GM12878 (cell line): ENCODE measurements around the gene ANGPTL4. TPM values are rescaled to one million over a fixed set of nuclear protein-coding genes. Genes with fewer than 3 reads are reported as not detected.

Experiments
- CUX1 ChIP-seq: IDR thresholded peaks from 2 replicates; pipeline ENCODE4 v1.6.1; 2012; ENCODE audit warnings: improper control_type of control experiment, low read depth, low read length; ENCODE audit not compliant: insufficient replicate concordance
- HDAC6 ChIP-seq: fragments of 200-600 bp; sonication (generic); IDR thresholded peaks from one replicate; pipeline ENCODE4 v1.8.0; 2017; ENCODE audit warnings: antibody characterized with exemption; ENCODE audit not compliant: unreplicated experiment
- MLLT1 ChIP-seq: fragments of 450-650 bp; IDR thresholded peaks from 2 replicates; pipeline ENCODE4 v1.6.1; 2016; ENCODE audit warnings: mild to moderate bottlenecking
- MTA3 ChIP-seq: IDR thresholded peaks from 2 replicates; pipeline ENCODE4 v1.6.1; 2012; ENCODE audit warnings: low read length, inconsistent platforms, borderline replicate concordance
- NRF1 ChIP-seq: conservative IDR thresholded peaks from 2 replicates; pipeline ENCODE4 v1.6.1; 2011; ENCODE audit warnings: mild to moderate bottlenecking, low read depth, low read length, improper control_type of control experiment
- SP1 ChIP-seq: IDR thresholded peaks from one replicate; pipeline ENCODE4 v1.6.1; 2011; ENCODE audit warnings: low read depth, low read length
- SRF ChIP-seq, 2 experiments: IDR thresholded peaks; 2 replicates each; pipeline ENCODE4 v1.6.1; 2011; ENCODE audit warnings: low read depth in 2 of 2, low read length in 2 of 2, mild to moderate bottlenecking in 1 of 2, moderate library complexity in 1 of 2
- STAT3 ChIP-seq: IDR thresholded peaks from 2 replicates; pipeline ENCODE4 v1.6.1; 2011; ENCODE audit warnings: low read depth, low read length, improper control_type of control experiment
- TCF12 ChIP-seq: IDR thresholded peaks from 2 replicates; pipeline ENCODE4 v1.6.1; 2011; ENCODE audit warnings: low read depth, mild to moderate bottlenecking, low read length
- USF2 ChIP-seq: IDR thresholded peaks from 2 replicates; pipeline ENCODE4 v1.6.1; 2011; ENCODE audit warnings: low read depth, low read length, improper control_type of control experiment, borderline replicate concordance
- WRNIP1 ChIP-seq: IDR thresholded peaks from 2 replicates; pipeline ENCODE4 v1.6.1; 2011; ENCODE audit warnings: low read depth, low read length, improper control_type of control experiment, borderline replicate concordance
- ZBTB33 ChIP-seq: fragments of 450-650 bp; IDR thresholded peaks from 2 replicates; pipeline ENCODE4 v1.6.1; 2017; ENCODE audit warnings: mild to moderate bottlenecking
- ZNF217 ChIP-seq: fragments of 450-650 bp; IDR thresholded peaks from 2 replicates; pipeline ENCODE4 v1.6.1; 2017; ENCODE audit warnings: antibody characterized with exemption, mild to moderate bottlenecking
- ZNF274 ChIP-seq: IDR thresholded peaks from one replicate; pipeline ENCODE4 v1.8.0; 2011; ENCODE audit not compliant: insufficient read length, insufficient read depth
- ZNF592 ChIP-seq: fragments of 450-650 bp; IDR thresholded peaks from 2 replicates; pipeline ENCODE4 v1.6.1; 2017; ENCODE audit warnings: mild to moderate bottlenecking, moderate library complexity
- ZSCAN29 ChIP-seq: fragments of 450-650 bp; IDR thresholded peaks from 2 replicates; pipeline ENCODE4 v1.6.1; 2017; ENCODE audit warnings: mild to moderate bottlenecking, moderate library complexity
- polyA plus RNA-seq, 11 experiments: library from polyadenylated mRNA; depleted of rRNA in 4 of 11; unstranded in 6 of 11; stranded (reverse) in 5 of 11; fragments of >200 nt; fragmentation: Nextera tagmentation in 4 of 11; fragmentation: Illumina TruSeq in 1 of 11; extraction: Ambion mirVana in 4 of 11; extraction: Trizol in 1 of 11; gene quantifications; 1 replicate in 1 of 11; 2 replicates in 10 of 11; pipeline versions ENCODE4 v1.2.1 to v1.2.3, GENCODE V29; 2011 to 2016; ENCODE audit warnings: inconsistent platforms in 2 of 11, missing spikeins in 2 of 11, low read depth in 1 of 11
- total RNA-seq, 4 experiments: library from RNA; depleted of rRNA in 3 of 4; stranded (reverse); fragments of >200 nt in 3 of 4; fragmentation: Illumina TruSeq in 1 of 4; extraction: Trizol in 1 of 4; gene quantifications; 2 replicates each; pipeline versions ENCODE4 v1.2.1 to v1.2.3, GENCODE V29; 2013 to 2021

Gene ANGPTL4
- total and polyA plus RNA-seq, 10 of the 15 experiments (the other 5 are each of a cell fraction or from before 2014, with no cell fraction given), result 0.45 TPM; not detected in 9

GRCh38 chr19:8389891-8390616 is 26.1 kb downstream of the ANGPTL4 start, which contains the start of gene RAB11B (continued):
- no peak for TF ChIP-seq ZBTB33
- no peak for TF ChIP-seq MLLT1
- no peak for TF ChIP-seq TCF12
- 0 out of 2 replicates have a peak, but pooled peaks have one; percentile 66 for TF ChIP-seq ZNF592
- no peak for TF ChIP-seq USF2
- no peak for TF ChIP-seq NRF1
- TF ChIP-seq CUX1, result no peak
- peak; percentile 99 to 100 for TF ChIP-seq SRF (IDR thresholded peaks at IDR 0.05; ENCODE audit: low read depth in 2 of 2, low read length in 2 of 2)
- no peak for TF ChIP-seq STAT3
- peak; percentile 97 for TF ChIP-seq SP1
- peak; percentile 68 for TF ChIP-seq ZNF217
- peak; percentile 73; the same call in 1 of the 2 replicates for TF ChIP-seq ZSCAN29
- TF ChIP-seq WRNIP1, result no peak
- TF ChIP-seq HDAC6, result peak; percentile 43
- no peak for TF ChIP-seq ZNF274
- TF ChIP-seq MTA3, result no peak
